Heart left ventricle (tissue), 16 donors: ENCODE measurements around the gene NME3. TPM values are rescaled to one million over a fixed set of nuclear protein-coding genes. Genes with fewer than 3 reads are reported as not detected.
A peak's percentile ranks its signal among the peaks of the same experiment; 100 is the strongest.

ENCODE experiments used
- ATAC-seq, 4 donors: fragments of 200-7000 bp; cut with Tn5 transposase; one replicate each; pipeline ENCODE4 v1.9.1; 2020 to 2022; ENCODE audit warnings: moderate library complexity in 4 of 4, mild to moderate bottlenecking in 3 of 4, moderate number of reproducible peaks in 1 of 4
- DNase-seq, 5 donors: peaks; one replicate each; pipeline ENCODE4 v3.0.0-alpha.2; 2020
- H3K27ac ChIP-seq, 12 donors: fragments of 200-600 bp; sonication (generic) in 4 of 12; one replicate each; pipeline versions ENCODE4 v1.5.0 to v1.8.0; 2016 to 2022; ENCODE audit warnings: mild to moderate bottlenecking in 2 of 12
- H3K27me3 ChIP-seq, 9 donors: fragments of 200-600 bp; sonication (generic) in 2 of 9; one replicate each; pipeline versions ENCODE4 v1.5.1 to v1.8.0; 2016 to 2022; ENCODE audit warnings: mild to moderate bottlenecking in 3 of 9
- H3K36me3 ChIP-seq, 9 donors: fragments of 200-600 bp; sonication (generic) in 2 of 9; one replicate each; pipeline versions ENCODE4 v1.5.0 to v1.8.0; 2018 to 2022; ENCODE audit warnings: mild to moderate bottlenecking in 2 of 9
- H3K4me1 ChIP-seq, 12 donors: fragments of 200-600 bp; sonication (generic) in 4 of 12; one replicate each; pipeline versions ENCODE4 v1.5.0 to v1.8.0; 2016 to 2022; ENCODE audit warnings: mild to moderate bottlenecking in 3 of 12
- H3K4me3 ChIP-seq, 12 donors: fragments of 200-600 bp; sonication (generic) in 4 of 12; one replicate each; pipeline versions ENCODE4 v1.5.0 to v1.8.0; 2017 to 2022; ENCODE audit warnings: mild to moderate bottlenecking in 9 of 12, moderate library complexity in 4 of 12
- H3K9me3 ChIP-seq, 12 donors: fragments of 200-600 bp; sonication (generic) in 4 of 12; one replicate each; pipeline versions ENCODE4 v1.5.0 to v1.8.0; 2016 to 2022; ENCODE audit warnings: mild to moderate bottlenecking in 1 of 12
- POLR2A ChIP-seq, 2 donors: fragments of 450-650 bp; IDR thresholded peaks; one replicate each; pipeline ENCODE4 v1.6.1; 2017; ENCODE audit warnings: antibody characterized with exemption in 2 of 2, mild to moderate bottlenecking in 2 of 2, moderate library complexity in 2 of 2
- WGBS, 4 donors: extraction: QIAGEN DNeasy Blood & Tissue Kit in 2 of 4; methylation state at CpG; one replicate each; pipeline versions ENCODE4 v1.1.5 to v1.1.7; 2013 to 2018; 5-methylcytosine and 5-hydroxymethylcytosine counted together
- intact Hi-C, 10 donors: fragments of 100-400 bp; cut with DNase I; formaldehyde crosslinking; loops; one replicate each; pipeline versions ENCODE4 v1.11.1 to v1.14.2; 2022
- polyA plus RNA-seq, 2 donors: library from polyadenylated mRNA; stranded (reverse); fragments of 200-250 nt; gene quantifications; one replicate each; pipeline ENCODE4 v1.2.3, GENCODE V29; 2013
- total RNA-seq, 9 donors: library from RNA; depleted of rRNA in 2 of 9; stranded (reverse); fragments of >200 nt in 2 of 9; fragmentation: NEBNext Ultra II Directional in 3 of 9; extraction: Animal tissue kit (Norgen Biotek cat#: 25700) in 3 of 9; gene quantifications; one replicate each; pipeline versions ENCODE4 v1.1.0 to v1.2.4, GENCODE V29; 2016 to 2023
- TF ChIP-seq, protein P1 (sequence below), 12 donors: fragments of 200-600 bp; sonication (generic) in 4 of 12; IDR thresholded peaks; one replicate each; pipeline versions ENCODE4 v1.5.0 to v1.8.0; 2018 to 2022; ENCODE audit warnings: antibody characterized with exemption in 12 of 12, mild to moderate bottlenecking in 5 of 12
- donor health status: ischemic (EF 13 %, LVEDD 7.1; RV severe dilation, severe dysfunction).
- donor health status: healthy with polysubstance abuse.
- donor health status: DM: no; HTN: yes; CAD: no.
- donor health status: DM: no; HTN: no; CAD: no.
- donor health status: ischemic (EF 25% LVEDD 6.9; RV normal size, moderate dysfunction).
- donor health status: ischemic (EF 25% LVEDD 5.7; RV mildly dilated, moderate dysfunction).
- donor health status: healthy.
- donor health status: DM: yes; HTN: yes; CAD: no.
- donor health status: ischemic (EF 35%, LVEDD 5.7; RV mildly dilated, moderate dysfunction).
- donor health status: nonischemic (EF 11% LVEDD 7.7; RV severe dilation, severe dysfunction).
- donor health status: DM: yes; HTN: yes; CAD: no.
- donor health status: PGD.
- donor health status: ischemic (EF 29% LVEDD 5.4; RV normal size, mild dysfunction).
- donor health status: nonischemic (EF 23%, LVEDD 6.1; RV moderate dilation, normal function).

NME3 gene
- total and polyA plus RNA-seq, 11 donors = 24.4 to 86.4 (median 31.3) TPM

DNA sequence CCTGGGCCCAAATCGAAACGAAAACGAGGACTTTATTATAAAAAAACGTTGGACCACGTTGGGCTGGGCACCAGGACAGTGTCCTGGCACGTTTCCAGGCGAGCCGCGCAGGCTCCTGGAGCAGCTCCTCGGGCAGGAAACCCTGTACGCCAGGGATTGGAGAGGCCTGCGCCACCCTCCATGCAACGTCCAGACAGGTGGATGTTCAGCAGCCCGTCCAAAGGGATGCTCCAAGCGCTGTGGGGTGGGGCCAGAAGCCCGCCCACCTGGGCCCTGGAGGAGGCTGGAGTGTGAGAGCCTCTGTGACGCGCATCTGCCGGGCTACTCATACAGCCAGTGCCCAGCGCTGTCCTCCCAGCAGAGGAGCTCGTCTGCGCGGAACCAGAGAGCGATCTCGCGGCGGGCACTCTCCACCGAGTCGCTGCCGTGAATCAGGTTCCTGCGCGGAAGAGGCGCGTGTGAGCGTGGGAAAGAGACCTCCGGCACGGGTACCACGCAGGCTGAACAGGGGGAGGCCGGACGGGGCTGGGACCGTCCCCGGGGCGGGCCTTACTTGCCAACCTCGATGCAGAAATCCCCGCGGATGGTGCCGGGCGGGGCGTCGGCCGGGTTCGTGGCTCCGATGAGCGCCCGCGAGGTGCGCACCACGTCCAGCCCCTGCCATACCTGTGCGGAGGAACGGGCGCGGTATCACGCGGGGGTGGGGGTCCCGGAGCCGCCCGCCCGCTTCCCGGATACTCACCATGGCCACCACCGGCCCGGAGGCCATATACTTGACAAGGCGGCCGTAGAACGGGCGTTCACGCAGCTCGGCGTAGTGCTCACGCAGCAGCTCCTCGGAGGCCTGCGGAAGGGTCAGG is 785 bp downstream of the NME3 start:
- H3K4me1 ChIP-seq = peaks cover 14 to 44% (median 32%) of the 10 kb centered on the region in 12 donors
- peaks cover 0 to 50% (median 38%) of the 10 kb centered on the region in 9 donors for H3K36me3 ChIP-seq
- no peaks in the 10 kb centered on the region for H3K9me3 ChIP-seq
- intact Hi-C loops = loop anchor here in 2 of 10 donors (5.0 kb wide), 2 partner anchors 63 to 158 kb away; partner anchors contain the start of genes CRAMP1 (in 1 of the 2), IFT140 (in 1 of the 2) and MAPK8IP3 (in 1 of the 2)
- peak; percentile 4 to 45 (median 20) for ATAC-seq
- no peaks in the 10 kb centered on the region for H3K27me3 ChIP-seq
- H3K27ac ChIP-seq = peak overlapping the region; percentile 17 to 99 (median 96)
- peak overlapping the region; percentile 75 to 99 (median 96) for H3K4me3 ChIP-seq
- TF ChIP-seq POLR2A (IDR thresholded peaks at IDR 0.05) = peak in 1 of 2 donors; percentile 26
- TF ChIP-seq, protein P1, sequence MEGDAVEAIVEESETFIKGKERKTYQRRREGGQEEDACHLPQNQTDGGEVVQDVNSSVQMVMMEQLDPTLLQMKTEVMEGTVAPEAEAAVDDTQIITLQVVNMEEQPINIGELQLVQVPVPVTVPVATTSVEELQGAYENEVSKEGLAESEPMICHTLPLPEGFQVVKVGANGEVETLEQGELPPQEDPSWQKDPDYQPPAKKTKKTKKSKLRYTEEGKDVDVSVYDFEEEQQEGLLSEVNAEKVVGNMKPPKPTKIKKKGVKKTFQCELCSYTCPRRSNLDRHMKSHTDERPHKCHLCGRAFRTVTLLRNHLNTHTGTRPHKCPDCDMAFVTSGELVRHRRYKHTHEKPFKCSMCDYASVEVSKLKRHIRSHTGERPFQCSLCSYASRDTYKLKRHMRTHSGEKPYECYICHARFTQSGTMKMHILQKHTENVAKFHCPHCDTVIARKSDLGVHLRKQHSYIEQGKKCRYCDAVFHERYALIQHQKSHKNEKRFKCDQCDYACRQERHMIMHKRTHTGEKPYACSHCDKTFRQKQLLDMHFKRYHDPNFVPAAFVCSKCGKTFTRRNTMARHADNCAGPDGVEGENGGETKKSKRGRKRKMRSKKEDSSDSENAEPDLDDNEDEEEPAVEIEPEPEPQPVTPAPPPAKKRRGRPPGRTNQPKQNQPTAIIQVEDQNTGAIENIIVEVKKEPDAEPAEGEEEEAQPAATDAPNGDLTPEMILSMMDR (IDR thresholded peaks at IDR 0.05) = no peak
- WGBS, 4 donors = 5 to 15% (median 10%) methylated on average over 42 to 81 of the region's 81 CpGs
- peak in 4 of 5 donors; percentile 66 to 78 (median 71) for DNase-seq

DNA sequence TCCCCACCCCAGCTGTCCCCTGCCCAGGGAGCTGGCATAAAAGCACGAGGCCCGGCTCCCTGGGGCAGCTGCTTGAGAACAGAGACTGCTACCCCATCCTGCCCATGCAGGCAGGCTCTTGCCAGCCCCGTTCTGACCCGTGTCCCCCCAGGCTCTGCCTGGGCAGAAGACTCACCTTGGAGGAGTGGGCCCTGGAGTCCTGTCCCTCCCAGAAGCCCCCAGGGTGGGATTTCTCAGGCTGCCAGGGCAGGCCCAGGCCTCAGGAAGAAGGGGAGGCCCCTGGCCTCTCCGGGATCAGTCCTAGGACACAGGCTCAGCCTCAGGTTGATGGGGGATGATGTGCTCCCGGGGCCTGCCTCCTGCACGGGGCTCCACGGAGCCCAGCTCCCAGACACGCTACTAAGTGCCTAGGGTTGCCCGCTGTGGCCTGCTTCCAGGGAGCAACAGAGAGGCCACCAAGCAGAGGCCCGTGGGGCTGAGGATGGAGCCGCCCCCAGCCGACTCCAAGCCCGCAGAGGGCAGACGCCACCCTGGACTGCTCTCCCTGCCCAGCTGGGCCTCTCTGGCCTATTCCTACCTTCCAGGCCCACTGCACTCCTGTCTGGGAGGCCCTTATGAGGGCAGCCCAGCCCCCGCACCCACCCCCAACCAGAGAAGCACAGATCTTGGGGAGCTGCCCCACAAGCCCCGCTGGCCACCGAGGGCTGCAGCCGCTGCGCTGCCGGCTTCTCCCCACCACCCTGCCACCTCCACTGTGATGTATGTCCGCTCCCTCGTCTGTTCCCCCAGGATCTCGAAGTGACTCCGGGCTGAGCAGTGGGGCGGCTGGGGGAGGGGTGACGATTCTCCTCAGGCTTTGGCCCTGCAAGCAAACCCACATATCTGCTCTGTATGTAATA is 1.7 kb downstream of the NME3 start:
- Histone ChIP-seq H3K36me3 (peaks cover 0 to 50% (median 42%) of the 10 kb centered on the region in 9 donors), H3K9me3 (no peaks in the 10 kb centered on the region), H3K27ac (peak overlapping the region in 8 of 12 donors; percentile 25 to 99 (median 97)), H3K27me3 (no peaks in the 10 kb centered on the region), H3K4me3 (peak overlapping the region in 9 of 12 donors; percentile 75 to 99 (median 96)), H3K4me1 (peaks cover 14 to 39% (median 30%) of the 10 kb centered on the region in 12 donors)
- intact Hi-C loops = loop anchor here in 2 of 10 donors (5.0 kb wide), 2 partner anchors 62 to 157 kb away; partner anchors contain the start of genes CRAMP1 (in 1 of the 2), IFT140 (in 1 of the 2) and MAPK8IP3 (in 1 of the 2)
- ATAC-seq = peak in 1 of 4 donors; percentile 0
- TF ChIP-seq, protein P1 (IDR thresholded peaks at IDR 0.05) = no peak
- no peak for TF ChIP-seq POLR2A (IDR thresholded peaks at IDR 0.05)
- 63 to 84% (median 80%) methylated on average over 17 to 27 of the region's 27 CpGs for WGBS, 4 donors
- no peak for DNase-seq

DNA sequence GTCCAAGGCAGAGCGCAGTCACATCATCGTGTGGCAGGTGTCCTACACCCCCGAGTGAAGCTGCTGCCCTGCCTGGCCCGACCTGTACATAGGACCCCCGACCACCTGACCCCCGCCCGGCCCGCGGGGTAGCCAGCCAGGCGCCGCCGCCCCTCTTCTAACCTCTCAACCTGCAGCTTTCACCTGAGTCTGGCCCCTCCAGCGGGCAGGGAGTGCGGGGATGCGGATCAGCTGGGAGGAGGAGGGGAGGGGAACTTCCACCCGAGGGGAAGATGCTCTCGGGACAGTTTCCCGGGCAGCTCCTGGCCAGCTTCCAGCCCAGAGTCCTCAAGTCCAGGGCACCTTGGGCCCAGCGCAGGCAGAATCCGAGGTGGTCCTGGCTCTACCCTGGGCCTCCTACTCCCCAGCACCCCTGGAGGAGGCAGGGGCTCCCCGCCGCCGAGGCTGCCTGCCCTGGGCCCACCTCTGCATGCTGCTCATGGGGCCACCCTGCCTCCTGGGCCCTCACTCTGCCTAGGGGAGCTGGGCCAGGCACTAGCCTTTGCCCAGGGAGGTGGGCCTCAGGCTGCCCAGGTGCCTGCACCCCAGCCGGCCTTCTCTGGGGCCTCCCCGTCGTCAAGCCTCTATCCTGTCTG is 2.5 kb downstream of the NME3 start:
- TF ChIP-seq, protein P1 (IDR thresholded peaks at IDR 0.05) = no peak
- TF ChIP-seq POLR2A (IDR thresholded peaks at IDR 0.05) = no peak
- ATAC-seq (no peak), DNase-seq (no peak)
- Histone ChIP-seq H3K4me1 (peaks cover 10 to 31% (median 22%) of the 10 kb centered on the region in 12 donors), H3K36me3 (peaks cover 0 to 58% (median 50%) of the 10 kb centered on the region in 9 donors), H3K27ac (peak overlapping the region in 1 of 12 donors; percentile 98), H3K27me3 (no peaks in the 10 kb centered on the region), H3K4me3 (no peak overlapping the region), H3K9me3 (no peaks in the 10 kb centered on the region)
- WGBS, 4 donors = 79 to 91% (median 81%) methylated on average over 6 to 26 of the region's 26 CpGs
- intact Hi-C loops = no loop called here
